ENCODE data around the gene DIAPH2. TPM values are rescaled to one million over a fixed set of nuclear protein-coding genes. Genes with fewer than 3 reads are reported as not detected.

Gene DIAPH2
- total RNA-seq, 4 donors from 2014 or later, result 41.8 to 64.5 (median 54.5) TPM

GRCh38 chrX:97311066-97311778 is 626.6 kb downstream of the DIAPH2 start:
- H3K9me3 ChIP-seq, result no peaks in the 10 kb centered on the region
- WGBS, result 90% methylated on average over 4 of the region's 4 CpGs
- H3K4me3 ChIP-seq, result no peak overlapping the region
- no peak for TF ChIP-seq POLR2A (IDR thresholded peaks at IDR 0.05; ENCODE audit: low read depth)
- no peak for TF ChIP-seq EP300 (IDR thresholded peaks at IDR 0.05)
- TF ChIP-seq CTCF (IDR thresholded peaks at IDR 0.05), result no peak
- no peak for TF ChIP-seq POLR2AphosphoS5 (IDR thresholded peaks at IDR 0.05)
- H3K27ac ChIP-seq (replicated peaks in 1 of 4), result no peak overlapping the region
- intact Hi-C loops (cut with DNase I), result no loop called here
- H3K4me1 ChIP-seq, result no peaks in the 10 kb centered on the region
- H3K36me3 ChIP-seq, result no peaks in the 10 kb centered on the region
- DNase-seq (ENCODE audit: extremely low spot score), result no peak
- H3K27me3 ChIP-seq, result no peaks in the 10 kb centered on the region

GRCh38 chrX:97314345-97314744 is 629.7 kb downstream of the DIAPH2 start:
- no peaks in the 10 kb centered on the region for H3K9me3 ChIP-seq
- DNase-seq (ENCODE audit: extremely low spot score), result no peak
- WGBS, result 73% methylated on average over 1 of the region's 1 CpG
- no peak overlapping the region for H3K4me3 ChIP-seq
- TF ChIP-seq POLR2AphosphoS5 (IDR thresholded peaks at IDR 0.05) (no peak), CTCF (IDR thresholded peaks at IDR 0.05) (no peak), POLR2A (IDR thresholded peaks at IDR 0.05; ENCODE audit: low read depth) (no peak), EP300 (IDR thresholded peaks at IDR 0.05) (no peak)
- H3K36me3 ChIP-seq, result no peaks in the 10 kb centered on the region
- H3K27me3 ChIP-seq, result no peaks in the 10 kb centered on the region
- H3K4me1 ChIP-seq, result no peaks in the 10 kb centered on the region
- intact Hi-C loops (cut with DNase I), result no loop called here
- H3K27ac ChIP-seq (replicated peaks in 1 of 4), result no peak overlapping the region

- no peak for DNase-seq (ENCODE audit: extremely low spot score)
- no peaks in the 10 kb centered on the region for H3K27me3 ChIP-seq
- no peaks in the 10 kb centered on the region for H3K36me3 ChIP-seq
- H3K9me3 ChIP-seq, result no peaks in the 10 kb centered on the region
- WGBS, result 88% methylated on average over 7 of the region's 7 CpGs
- no peaks in the 10 kb centered on the region for H3K4me1 ChIP-seq
- no peak overlapping the region for H3K27ac ChIP-seq (replicated peaks in 1 of 4)
- no peak overlapping the region for H3K4me3 ChIP-seq
- intact Hi-C loops (cut with DNase I), result no loop called here
- TF ChIP-seq EP300 (IDR thresholded peaks at IDR 0.05) (no peak), POLR2A (IDR thresholded peaks at IDR 0.05; ENCODE audit: low read depth) (no peak), CTCF (IDR thresholded peaks at IDR 0.05) (no peak), POLR2AphosphoS5 (IDR thresholded peaks at IDR 0.05) (no peak)
These were observed 631.3 kb downstream of the DIAPH2 start for GRCh38 chrX:97315939-97316338.

- no peak for TF ChIP-seq POLR2AphosphoS5 (IDR thresholded peaks at IDR 0.05)
- TF ChIP-seq CTCF (IDR thresholded peaks at IDR 0.05), result no peak
- intact Hi-C loops (cut with DNase I), result no loop called here
- Histone ChIP-seq H3K27me3 (no peaks in the 10 kb centered on the region), H3K4me3 (no peak overlapping the region), H3K9me3 (no peaks in the 10 kb centered on the region), H3K36me3 (no peaks in the 10 kb centered on the region), H3K27ac (replicated peaks in 1 of 4) (no peak overlapping the region), H3K4me1 (no peaks in the 10 kb centered on the region)
- DNase-seq (ENCODE audit: extremely low spot score), result no peak
- 86% methylated on average over 11 of the region's 11 CpGs for WGBS
These were observed 635.7 kb downstream of the DIAPH2 start for GRCh38 chrX:97320305-97320704.

- no peaks in the 10 kb centered on the region for H3K27me3 ChIP-seq
- DNase-seq (ENCODE audit: extremely low spot score), result no peak
- TF ChIP-seq EP300 (IDR thresholded peaks at IDR 0.05) (no peak), CTCF (IDR thresholded peaks at IDR 0.05) (no peak), POLR2A (IDR thresholded peaks at IDR 0.05; ENCODE audit: low read depth) (no peak), POLR2AphosphoS5 (IDR thresholded peaks at IDR 0.05) (no peak)
- no peak overlapping the region for H3K27ac ChIP-seq (replicated peaks in 1 of 4)
- no peaks in the 10 kb centered on the region for H3K9me3 ChIP-seq
- no peaks in the 10 kb centered on the region for H3K36me3 ChIP-seq
- no peaks in the 10 kb centered on the region for H3K4me1 ChIP-seq
- intact Hi-C loops (cut with DNase I), result no loop called here
- H3K4me3 ChIP-seq, result no peak overlapping the region
These were observed 637.8 kb downstream of the DIAPH2 start for GRCh38 chrX:97322401-97322800.

All from esophagus muscularis mucosa (tissue), 4 donors.